ENCODE measurements around the gene SLC15A1. TPM values are rescaled to one million over a fixed set of nuclear protein-coding genes. Genes with fewer than 3 reads are reported as not detected.

Gene SLC15A1
- total RNA-seq, 1 donor from 2014 or later, result not detected

- ATAC-seq (no peak), DNase-seq (no peak)
- H3K4me1 ChIP-seq, result no peaks in the 10 kb centered on the region
- no peaks in the 10 kb centered on the region for H3K27me3 ChIP-seq
- no peak overlapping the region for H3K27ac ChIP-seq
- no peaks in the 10 kb centered on the region for H3K9me3 ChIP-seq
- TF ChIP-seq CTCF (IDR thresholded peaks at IDR 0.05), result no peak
- no peak overlapping the region for H3K4me3 ChIP-seq
- intact Hi-C loops (cut with DNase I), result no loop called here
- H3K36me3 ChIP-seq, result no peaks in the 10 kb centered on the region
Measured at GRCh38 chr13:98706446-98707110, 45.9 kb downstream of the SLC15A1 start.

GRCh38 chr13:98697791-98698190 is 54.7 kb downstream of the SLC15A1 start:
- intact Hi-C loops (cut with DNase I), result no loop called here

GRCh38 chr13:98693756-98694155 is 58.7 kb downstream of the SLC15A1 start:
- ATAC-seq (no peak), DNase-seq (no peak)
- no peaks in the 10 kb centered on the region for H3K27me3 ChIP-seq
- H3K4me1 ChIP-seq, result no peaks in the 10 kb centered on the region
- H3K9me3 ChIP-seq, result no peaks in the 10 kb centered on the region
- H3K36me3 ChIP-seq, result no peaks in the 10 kb centered on the region
- no peak for TF ChIP-seq CTCF (IDR thresholded peaks at IDR 0.05)
- intact Hi-C loops (cut with DNase I), result no loop called here
- no peak overlapping the region for H3K27ac ChIP-seq
- H3K4me3 ChIP-seq, result no peak overlapping the region

More at GRCh38 chr13:98697791-98698190, 54.7 kb downstream of the SLC15A1 start:
- DNase-seq (no peak), ATAC-seq (no peak)
- TF ChIP-seq CTCF (IDR thresholded peaks at IDR 0.05), result no peak
- Histone ChIP-seq H3K9me3 (no peaks in the 10 kb centered on the region), H3K4me3 (no peak overlapping the region), H3K27ac (no peak overlapping the region), H3K27me3 (no peaks in the 10 kb centered on the region), H3K4me1 (no peaks in the 10 kb centered on the region), H3K36me3 (no peaks in the 10 kb centered on the region)

GRCh38 chr13:98691360-98691759 is 61.1 kb downstream of the SLC15A1 start:
- Histone ChIP-seq H3K36me3 (no peaks in the 10 kb centered on the region), H3K27ac (no peak overlapping the region), H3K27me3 (no peaks in the 10 kb centered on the region), H3K4me3 (no peak overlapping the region), H3K9me3 (no peaks in the 10 kb centered on the region), H3K4me1 (no peaks in the 10 kb centered on the region)
- intact Hi-C loops (cut with DNase I), result no loop called here
- ATAC-seq (no peak), DNase-seq (no peak)
- TF ChIP-seq CTCF (IDR thresholded peaks at IDR 0.05), result no peak

GRCh38 chr13:98690348-98691022 is 62.0 kb downstream of the SLC15A1 start:
- no peaks in the 10 kb centered on the region for H3K4me1 ChIP-seq
- TF ChIP-seq CTCF (IDR thresholded peaks at IDR 0.05), result no peak
- intact Hi-C loops (cut with DNase I), result no loop called here
- H3K27ac ChIP-seq, result no peak overlapping the region
- H3K4me3 ChIP-seq, result no peak overlapping the region
- H3K27me3 ChIP-seq, result no peaks in the 10 kb centered on the region
- no peak for DNase-seq
- H3K36me3 ChIP-seq, result no peaks in the 10 kb centered on the region
- peak; percentile 22 for ATAC-seq
- H3K9me3 ChIP-seq, result no peaks in the 10 kb centered on the region

Data from upper lobe of right lung (tissue), 1 donor.